Globus pallidus (tissue), 1 donor: ENCODE data around the gene NCKIPSD.
A peak's percentile ranks its signal among the peaks of the same experiment; 100 is the strongest.

Experiments used
- DNase-seq: peaks from one replicate; pipeline ENCODE4 v3.0.0-alpha.2; 2015; ENCODE audit warnings: low spot score

Gene NCKIPSD

DNA sequence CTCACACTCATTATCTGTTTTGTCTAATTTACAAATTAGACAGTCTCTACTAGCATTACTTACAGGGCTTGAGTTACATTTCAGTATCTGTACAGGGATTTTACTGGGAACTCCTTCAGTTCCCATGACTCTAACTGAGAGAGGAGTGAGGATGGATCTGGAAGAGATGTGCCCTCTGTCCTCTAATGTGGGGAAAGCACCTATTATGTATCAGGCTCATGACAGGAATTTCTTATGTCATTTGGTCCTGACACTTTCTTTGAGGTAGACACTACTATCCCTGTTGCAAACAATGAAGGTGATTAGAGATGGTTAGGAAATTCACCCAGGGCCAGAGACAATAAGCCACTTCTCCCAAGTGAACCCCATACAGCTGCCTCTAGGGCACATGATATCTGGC is 10.9 kb upstream of the NCKIPSD start:
- no peak for DNase-seq

DNA sequence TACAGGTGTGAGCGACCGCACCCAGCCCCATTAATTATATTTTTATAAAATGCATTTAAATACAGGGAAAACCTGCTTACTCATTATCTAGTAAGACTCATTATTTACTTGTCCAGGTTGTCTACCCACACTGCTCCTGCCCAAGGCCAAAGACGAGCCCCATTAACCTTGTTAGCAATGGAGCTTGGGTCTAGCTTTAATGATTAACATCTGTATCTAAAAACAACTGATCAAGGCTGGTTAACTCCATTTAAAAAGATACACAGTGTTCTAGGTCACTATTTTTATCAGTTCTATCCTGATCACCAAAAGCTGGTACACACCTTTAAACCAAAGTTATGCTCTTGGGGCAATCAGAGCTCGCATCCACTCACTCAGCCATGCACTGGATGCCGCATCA is 10.4 kb upstream of the NCKIPSD start:
- DNase-seq, result no peak

DNA sequence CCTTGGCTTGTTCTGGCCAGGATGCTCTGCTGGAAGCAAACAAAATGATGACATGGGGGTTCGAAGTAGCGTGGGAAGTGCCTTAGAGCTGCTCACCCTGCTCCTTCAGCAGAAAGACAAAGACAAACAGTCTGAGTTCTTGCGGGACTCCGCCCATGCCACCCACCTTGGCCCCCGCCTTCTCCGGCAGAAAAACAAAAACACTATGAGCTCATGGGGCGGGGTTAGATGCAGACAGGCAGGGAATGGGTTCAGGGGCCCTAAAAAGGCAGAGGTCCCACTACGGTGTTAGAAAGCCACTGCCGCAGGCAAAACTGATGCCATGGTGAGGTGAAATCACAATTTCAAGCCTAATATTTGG is 9.7 kb upstream of the NCKIPSD start:
- no peak for DNase-seq

DNA sequence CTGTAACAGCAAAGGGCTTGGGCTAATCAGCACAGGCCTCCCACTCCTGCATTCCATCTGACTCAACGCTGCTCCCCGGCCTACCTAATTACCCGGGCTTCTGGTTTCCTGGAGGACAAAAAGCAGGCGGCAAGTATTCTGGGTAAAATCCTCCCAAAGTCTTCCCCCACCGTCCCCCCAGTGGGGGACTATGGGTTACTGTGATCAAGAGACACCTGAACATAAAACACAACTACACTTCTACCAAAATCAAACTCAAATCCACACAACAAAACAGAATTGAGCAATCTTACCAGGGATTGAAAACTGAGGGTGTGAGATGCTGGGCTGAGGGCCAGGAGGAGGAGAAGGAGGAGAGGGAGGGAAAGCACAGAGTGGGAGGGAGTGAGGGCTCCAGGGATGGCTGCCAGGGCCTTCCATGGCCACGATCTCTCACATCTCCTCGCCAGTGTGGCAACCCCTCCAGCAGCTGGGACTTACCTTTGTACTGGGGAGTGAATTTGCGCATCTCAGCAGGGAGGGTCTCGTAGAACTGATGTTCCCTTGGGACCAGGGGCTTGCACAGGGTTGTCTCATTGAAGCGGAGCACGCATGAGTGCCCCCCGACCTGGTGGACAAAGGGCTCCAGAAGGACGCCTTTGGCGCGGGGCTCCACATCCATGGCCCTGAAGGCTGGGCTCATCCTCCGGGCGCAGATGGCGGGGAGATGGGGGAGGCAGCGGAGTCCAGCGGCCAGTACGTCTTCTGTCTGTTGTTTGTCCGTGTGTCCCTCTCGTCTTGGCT is 9.1 kb upstream of the NCKIPSD start:
- DNase-seq, result peak; percentile 82

DNA sequence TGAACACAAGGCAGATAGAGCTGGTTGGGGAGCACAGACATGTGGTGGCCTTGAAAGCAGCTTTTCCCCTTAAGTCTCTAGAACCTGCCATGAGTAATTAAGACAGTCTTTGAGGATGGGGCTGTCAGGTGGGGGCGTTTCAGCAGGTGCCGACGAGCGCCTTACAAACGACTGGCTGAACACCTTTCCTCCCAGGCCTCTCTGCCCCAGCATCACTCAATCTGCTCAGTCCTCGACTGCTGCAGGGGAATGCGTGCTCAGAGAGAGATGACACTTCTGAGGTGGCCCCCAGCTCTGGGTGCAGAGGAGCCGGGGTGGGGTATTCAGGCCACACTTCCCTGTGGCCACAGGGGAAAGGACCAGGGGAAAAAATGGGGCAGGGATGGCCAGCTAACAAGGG is 8.1 kb upstream of the NCKIPSD start:
- no peak for DNase-seq

DNA sequence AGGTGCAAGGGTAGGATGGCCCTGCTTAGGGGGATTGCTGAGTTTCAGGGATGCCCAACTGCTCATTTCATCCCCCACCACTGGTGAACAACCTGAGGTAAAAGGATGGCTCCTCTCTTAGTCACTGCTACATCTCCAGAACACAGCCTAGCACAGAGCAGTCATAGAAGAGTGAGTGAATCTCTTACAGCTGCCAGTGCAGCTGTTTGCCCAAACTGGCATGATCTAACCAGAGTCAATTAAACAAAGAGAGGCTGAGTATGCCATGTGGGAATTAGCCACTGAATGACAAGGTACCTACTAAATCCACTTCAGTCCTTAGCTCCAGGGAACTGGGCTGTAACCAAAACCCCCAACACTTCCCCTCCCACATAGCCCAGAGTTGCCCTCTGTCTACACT is 6.8 kb upstream of the NCKIPSD start:
- peak; percentile 43 for DNase-seq

DNA sequence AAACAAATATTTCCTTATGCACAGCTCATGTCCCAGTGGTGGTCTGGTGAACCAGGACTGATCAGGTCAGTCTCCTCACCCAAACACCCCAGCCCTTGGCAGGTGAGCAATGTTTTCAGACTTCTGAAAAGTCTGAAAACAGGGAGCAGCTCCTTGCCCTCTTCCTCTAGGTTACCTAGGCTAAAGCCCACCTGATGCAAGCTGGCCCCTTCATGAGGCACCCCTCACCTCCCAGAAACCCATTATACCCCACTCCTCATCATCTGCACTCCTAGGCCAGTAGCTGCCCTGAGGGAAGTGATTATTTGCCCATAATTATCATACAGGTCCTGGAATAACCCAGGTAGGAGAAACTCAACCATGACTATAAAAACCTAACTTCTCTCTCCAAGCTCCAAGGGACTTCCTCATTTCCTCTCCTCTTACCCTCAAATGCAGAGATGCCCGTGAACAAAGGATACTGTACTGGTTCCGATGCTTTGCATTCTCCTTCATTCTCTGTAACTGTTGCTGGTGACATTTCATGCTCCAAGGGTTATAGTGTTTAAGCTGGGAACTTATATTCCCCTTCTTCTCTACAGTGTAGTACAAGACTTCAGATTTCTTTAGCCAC is 5.2 kb upstream of the NCKIPSD start:
- DNase-seq, result no peak

DNA sequence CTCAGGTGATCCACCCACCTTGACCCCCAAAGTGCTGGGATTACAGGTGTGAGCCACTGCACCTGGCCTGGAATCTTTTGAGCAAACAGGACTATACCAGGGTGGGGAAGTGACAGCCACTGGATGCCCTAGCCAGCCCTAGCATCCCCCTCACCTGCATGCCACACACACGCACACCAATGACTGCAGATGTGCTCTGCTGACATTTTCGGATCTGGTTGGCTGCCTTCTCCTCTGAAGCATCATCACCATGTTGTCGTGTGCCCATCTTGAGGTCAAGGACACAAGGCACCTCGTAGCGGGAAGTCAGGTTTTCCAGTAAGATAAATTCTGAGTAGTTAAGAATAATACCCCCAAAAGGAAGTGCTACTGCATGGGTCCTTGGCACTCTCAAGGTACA is 3.7 kb upstream of the NCKIPSD start:
- DNase-seq, result no peak

DNA sequence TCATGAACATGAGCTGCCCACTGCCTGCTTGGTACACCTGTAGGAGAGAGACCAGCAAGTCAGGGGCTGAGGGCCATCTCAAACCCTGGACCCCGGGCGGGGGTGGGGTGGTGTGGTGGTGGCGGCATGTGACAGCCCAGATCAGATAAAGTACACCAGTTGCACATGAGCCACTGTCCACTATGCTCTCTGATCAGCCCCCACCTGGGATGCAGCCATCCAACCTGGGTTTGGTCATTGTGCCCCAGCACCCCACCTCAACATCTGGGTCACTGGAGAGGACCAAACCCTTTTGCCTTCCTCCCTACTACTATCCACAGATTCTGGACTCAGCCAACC is 3.0 kb upstream of the NCKIPSD start:
- no peak for DNase-seq

DNA sequence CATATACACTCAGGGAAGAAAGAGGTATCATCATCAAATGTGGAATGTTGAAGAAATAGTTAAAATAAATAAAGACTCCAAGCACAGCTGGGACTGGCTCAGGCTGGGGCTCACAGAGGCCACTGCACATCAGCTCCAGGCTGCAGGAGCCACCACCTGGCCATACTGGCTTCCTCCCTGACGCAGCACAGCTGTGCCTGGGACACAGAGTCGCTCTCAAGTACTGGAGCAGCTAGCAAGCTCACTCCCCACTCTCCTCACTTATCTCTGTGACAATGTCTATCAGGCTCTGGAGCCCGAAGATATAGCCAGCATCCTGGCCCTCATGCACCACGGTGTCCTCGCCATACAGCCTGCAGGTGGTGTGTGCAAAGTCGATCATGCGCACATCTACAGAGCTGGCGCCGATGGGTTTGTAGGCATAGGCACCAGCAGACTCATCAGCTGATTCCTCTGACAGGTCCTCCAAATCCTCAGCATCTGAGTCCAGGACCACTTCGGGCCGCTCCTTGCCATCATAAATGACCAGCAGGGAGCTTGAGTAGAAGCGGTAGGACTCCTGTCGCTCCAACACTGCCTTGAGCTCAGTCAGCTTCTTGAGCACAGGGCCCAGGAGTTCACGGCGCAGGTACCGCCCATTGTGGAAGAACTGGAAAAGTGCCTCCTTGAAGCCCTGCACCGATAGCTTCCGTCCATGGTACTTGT is 2.5 kb upstream of the NCKIPSD start:
- no peak for DNase-seq

DNA sequence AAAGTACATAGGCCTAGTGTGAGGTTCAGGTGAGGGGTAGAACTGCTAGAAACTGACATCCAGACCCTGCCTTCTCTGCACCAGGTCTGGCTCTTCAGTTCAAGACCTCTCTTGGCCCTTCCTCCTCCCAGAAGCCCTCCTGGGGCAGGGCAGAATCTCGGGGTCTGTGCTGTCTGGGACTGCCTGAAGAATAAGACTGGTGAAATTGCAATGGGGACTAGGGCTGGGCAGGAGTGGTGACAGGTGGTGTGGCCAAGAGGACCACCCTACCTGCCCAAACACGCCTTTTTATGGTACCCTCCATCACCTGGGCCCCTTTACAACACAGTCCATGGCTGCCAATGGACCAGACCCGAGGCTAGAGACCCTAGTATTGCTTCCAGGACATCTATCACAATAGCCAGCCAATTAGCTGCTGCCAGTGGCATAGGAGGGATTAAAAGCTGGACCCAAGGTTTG is 1.5 kb upstream of the NCKIPSD start:
- no peak for DNase-seq

DNA sequence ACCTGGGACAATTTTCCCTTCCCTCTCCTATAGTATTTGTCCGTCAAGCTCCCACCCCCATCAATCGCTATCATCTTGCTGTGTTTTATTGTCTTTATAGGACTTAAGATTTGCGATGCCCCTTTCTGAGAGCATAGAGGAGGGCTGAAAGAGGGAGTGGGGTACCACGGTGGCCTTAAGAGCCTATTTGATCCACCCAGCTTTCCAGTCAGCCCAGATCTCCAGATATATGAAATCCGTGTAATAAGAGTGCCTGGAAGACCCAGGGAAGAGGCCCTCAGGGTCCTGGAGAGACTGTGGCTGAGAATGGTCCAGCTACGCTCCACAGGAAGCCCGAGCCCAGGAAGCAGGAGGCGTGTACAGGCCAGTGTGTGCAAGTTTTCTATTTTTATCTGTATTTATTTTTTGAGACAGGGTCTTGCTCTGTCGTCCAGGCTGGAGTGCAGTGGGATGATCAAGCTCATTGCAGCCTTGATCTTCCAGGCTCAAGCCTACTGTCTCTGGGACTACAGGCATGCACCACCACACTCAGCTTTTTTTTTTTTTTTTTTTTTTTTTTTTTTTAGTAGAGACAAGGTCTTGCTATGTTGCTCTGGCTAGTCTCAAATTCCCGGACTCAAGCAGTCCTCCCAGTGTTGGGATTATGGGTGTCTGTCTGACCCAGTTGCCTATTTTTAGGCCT is 964 bp upstream of the NCKIPSD start:
- DNase-seq, result no peak

DNA sequence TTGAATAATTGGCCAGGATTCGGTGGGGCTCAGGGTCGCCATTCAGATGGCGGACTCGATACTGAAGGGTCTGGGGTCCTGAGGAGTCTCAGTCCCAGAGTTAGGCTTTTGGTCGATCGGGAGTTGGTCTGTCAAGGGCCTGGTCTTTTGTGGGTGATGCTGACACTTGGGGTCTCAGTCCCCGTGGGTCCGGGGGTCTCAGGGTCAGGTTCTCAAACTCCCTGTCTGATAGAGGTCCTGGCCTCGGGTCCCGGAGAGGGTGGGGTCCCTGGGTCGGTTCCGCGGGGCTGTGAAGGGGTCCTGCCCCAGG is 467 bp downstream of the NCKIPSD start:
- no peak for DNase-seq

DNA sequence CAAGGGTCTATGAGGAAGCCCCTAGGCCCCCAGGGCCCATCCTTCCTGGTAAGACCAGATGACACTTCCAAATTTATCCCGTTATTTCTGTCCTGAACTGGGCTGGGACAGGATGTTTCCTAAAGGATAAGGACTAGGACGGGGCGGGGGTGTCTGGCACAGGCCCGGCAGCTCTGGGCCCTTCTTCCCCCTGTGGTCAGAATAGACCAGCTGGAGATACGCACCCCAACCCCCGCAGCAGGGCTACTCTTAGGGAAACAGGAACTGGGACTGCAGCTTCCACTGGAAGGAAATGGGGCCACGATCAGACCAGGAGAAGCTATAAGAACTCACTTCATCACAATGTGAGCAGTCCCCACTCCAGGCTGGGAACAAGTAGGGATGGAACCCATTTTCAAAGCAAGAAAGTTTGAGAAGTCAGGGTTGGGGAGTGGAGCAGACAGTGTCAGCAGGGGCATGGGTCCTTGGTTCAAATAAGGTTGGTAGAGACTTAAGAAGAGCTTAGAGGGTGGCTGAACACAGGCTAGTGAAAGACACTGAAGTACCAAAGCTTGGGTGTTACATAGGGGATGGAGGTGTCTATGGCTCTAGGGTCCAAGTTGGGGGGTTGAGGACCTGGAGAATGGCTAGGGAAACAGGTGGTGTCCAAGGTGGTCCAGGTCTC is 1.1 kb downstream of the NCKIPSD start:
- DNase-seq, result no peak

DNA sequence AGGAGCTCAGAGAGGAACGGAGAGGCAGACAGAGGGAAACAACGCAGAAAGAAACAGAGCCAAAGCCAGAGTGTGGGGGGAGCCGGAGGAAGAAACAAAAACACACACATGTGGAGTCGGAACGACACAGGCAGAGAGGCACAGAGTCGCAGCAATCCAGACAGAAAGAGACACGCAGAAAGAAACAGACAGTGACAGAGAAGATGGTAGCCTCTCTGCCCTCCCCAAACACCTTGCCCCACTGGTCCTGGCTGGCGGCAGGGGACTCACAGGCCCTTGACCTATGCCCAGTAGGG is 1.7 kb downstream of the NCKIPSD start:
- no peak for DNase-seq

DNA sequence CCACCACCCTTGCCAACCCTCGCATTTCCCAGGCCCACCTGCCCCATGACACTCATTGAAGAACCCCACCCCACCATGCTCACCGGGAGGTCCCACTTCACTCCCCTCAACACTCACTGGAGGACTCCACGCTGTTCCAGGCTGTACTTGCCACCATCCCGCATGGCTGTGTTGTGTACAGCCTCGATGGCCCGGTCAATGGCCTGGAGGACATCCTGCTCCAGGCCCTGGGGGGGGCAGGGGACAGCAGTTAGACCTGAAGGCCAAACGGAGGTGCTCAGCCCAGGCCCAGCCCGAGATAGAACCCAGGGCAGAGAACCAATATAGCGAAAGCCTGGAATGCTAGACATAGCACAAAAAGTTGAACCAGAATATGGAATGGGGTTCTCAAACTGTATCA is 2.9 kb downstream of the NCKIPSD start:
- no peak for DNase-seq

DNA sequence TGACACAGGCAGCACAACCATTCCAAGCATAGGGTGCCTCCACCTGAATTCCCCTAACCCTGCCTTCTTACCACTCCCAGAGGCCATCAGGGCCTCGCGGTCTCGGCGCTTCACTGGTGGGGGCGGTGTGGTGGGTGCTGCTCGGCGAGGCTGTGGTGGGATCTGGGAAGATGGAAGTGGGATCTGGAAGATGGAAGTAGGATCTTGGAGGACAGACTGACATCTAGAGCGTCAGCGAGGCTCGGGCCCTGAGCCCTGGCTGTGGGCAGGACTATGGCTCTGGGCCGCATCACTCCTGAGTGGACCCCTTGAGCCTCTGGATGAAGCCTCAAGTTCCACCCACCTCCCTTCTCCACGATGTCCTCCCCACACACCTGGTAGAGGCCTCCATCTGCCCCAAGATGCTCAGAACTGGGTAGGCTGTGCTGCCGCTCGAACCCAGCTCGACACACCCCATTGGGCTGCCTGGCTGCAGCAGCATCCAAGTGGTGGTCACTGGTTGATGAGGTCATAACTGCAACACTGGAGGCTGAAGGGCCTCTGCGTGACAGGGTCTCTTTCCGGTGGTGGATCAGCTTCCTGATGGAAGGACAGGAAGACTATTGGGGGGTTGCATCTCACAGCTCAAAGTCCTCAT is 3.6 kb downstream of the NCKIPSD start:
- no peak for DNase-seq

DNA sequence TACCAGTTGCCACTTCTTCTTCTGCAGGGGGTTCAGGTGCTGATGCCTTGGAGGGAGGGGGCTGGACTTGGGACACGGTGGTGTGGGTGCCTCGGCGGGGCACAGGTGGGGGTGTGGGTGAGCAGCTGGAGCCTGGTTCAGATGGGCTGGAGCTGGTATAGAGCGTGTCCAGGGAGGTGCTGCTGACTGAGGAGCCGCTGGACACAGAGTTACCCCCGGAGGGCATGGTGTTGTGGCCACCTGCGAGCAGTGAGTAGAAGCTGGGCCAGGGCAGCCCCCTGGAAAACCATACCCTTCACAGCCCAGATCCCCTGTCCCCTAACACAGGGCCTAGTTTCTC is 4.2 kb downstream of the NCKIPSD start:
- no peak for DNase-seq

DNA sequence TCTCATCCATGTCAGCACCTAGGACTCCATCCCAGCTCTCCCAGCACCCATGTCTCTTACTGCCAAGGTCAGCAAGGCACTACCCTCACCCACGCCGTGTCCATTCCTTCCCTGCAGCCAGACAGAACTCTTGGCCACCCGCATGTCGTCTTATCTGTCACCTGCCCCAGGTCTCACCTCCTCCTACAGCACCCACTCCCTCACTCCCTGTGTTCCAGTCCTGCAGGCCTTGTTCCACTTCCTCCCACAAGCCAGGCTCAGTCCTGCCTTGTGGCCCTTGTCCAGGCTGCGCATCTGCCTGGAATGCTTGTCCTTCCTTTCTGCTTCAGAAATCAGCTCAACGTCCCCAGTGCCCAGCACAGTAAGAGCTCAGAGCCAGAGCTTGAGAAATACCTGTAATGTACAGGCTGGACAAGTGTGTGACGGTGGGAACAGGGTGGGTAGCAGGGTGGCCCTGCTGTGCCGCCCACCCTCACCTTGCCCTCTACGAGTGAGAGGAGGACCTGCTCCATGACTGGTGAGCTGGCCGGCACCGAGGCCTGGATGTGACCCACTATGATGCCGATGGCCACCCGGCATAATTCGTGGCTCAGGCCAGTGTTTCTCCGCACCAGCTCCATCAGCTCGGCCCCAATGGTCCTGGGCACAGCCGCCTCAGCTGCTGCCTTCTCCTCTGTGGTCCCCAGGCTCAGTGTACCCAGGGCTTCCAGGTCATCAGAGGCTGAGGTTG is 4.7 kb downstream of the NCKIPSD start:
- DNase-seq, result no peak

DNA sequence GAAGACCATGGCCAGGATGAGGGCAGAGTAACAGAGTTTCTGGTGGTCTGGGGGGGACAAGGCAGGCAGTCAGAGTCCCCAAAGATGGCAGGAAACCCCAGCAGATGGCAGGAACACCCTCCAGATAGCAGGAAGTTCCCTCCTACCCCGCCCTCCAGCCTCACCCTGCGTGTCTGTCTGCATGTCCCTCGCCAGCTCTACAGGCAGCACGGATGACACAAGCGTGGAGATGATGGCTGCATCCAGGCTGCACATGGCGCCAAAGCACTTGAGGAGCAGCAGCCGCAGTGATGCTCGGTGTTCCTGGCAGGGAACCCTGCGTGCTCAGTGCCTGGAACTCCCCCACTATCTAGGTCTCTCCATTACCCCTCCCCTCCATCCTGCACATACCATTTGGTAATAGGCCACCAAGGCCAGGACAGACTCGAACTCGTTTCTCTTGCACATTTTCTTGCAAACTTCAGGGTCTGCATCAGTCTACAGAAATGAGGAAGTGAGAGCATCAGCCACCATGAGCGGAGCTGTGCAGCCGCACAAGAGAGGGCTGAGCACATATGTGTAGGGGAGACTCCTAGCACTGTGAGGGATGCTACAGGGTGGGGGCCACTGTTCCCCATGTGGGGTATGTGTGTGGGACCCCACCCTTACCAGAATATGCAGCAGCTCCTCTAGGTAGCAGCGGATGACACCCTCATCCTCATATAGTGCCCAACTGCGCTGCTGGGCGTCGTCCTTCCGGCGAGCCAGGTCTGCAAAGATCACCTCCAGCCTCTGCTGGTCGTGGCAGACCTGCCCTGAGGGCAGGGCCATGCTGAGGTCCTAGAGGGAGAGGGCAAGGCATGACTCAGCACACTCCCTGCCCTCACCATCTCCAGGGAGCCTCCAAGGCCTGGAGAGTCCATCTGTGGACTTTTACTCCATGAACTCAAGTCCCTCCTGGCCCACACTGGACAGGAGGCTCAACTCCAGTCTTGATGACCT is 6.0 kb downstream of the NCKIPSD start:
- no peak for DNase-seq
